K562 (cell line): Measurements from ENCODE around the gene ARHGAP32. TPM values are rescaled to one million over a fixed set of nuclear protein-coding genes. Genes with fewer than 3 reads are reported as not detected.

ENCODE experiments used
- ATAC-seq: fragments of 200-7000 bp; cut with Tn5 transposase; 3 replicates; pipeline ENCODE4 v1.9.1; 2020; ENCODE audit warnings: moderate library complexity
- BruUV-seq: library from RNA; stranded (reverse); fragments of 400-500 nt; replicated peaks from 2 replicates; lab custom pipeline; 2021; lab: Mats Ljungman, UMichigan
- CTCF ChIA-PET: fragments of 300-600 bp; formaldehyde crosslinking; extraction: SDS; loops from one replicate; lab custom pipeline; 2021; ENCODE audit warnings: low intra/inter-chr PET ratio; lab: Yijun Ruan, JAX
- POLR2A ChIA-PET: fragments of 300-600, 350-650 bp; sonication (Branson Sonifier 250); formaldehyde crosslinking; extraction: SDS; loops from one replicate; lab custom pipeline; 2021; ENCODE audit warnings: antibody characterized with exemption, inconsistent platforms; lab: Yijun Ruan, JAX
- DNase-seq, 4 experiments: peaks; one replicate each; pipeline versions ENCODE4 v3.0.0 to v3.0.0-alpha.2; 2011 to 2018; ENCODE audit warnings: low spot score in 3 of 4, mixed read lengths in 3 of 4; ENCODE audit errors: extremely low read depth in 1 of 4
- FAIRE-seq: peaks from 2 replicates; lab custom pipeline; 2011; peaks lifted over from hg19 to GRCh38; lab: Jason Lieb, UNC
- H2AFZ ChIP-seq: 2 replicates; pipeline ENCODE4 v1.6.0; 2011; ENCODE audit warnings: low read depth, low read length, control low read depth, inconsistent platforms
- H3K27ac ChIP-seq: fragments of 200-600 bp; 3 replicates; pipeline ENCODE4 v1.8.0; 2011; ENCODE audit warnings: low read depth, mild to moderate bottlenecking, control low read depth, inconsistent platforms, low read length, moderate library complexity, mixed read lengths; ENCODE audit errors: extremely low read depth
- H3K27me3 ChIP-seq, 2 experiments: fragments of 300-600 bp in 1 of 2; 2 replicates in 1 of 2; 3 replicates in 1 of 2; pipeline versions ENCODE4 v1.6.0 to v1.8.0; 2011; ENCODE audit warnings: inconsistent platforms in 2 of 2, low read length in 2 of 2, mild to moderate bottlenecking in 1 of 2, mixed read lengths in 1 of 2, moderate library complexity in 1 of 2; ENCODE audit not compliant: control insufficient read depth in 2 of 2, insufficient read depth in 2 of 2
- H3K36me3 ChIP-seq: fragments of 300-600 bp; 3 replicates; pipeline ENCODE4 v1.8.0; 2011; ENCODE audit warnings: mild to moderate bottlenecking, low read length, inconsistent platforms; ENCODE audit not compliant: control insufficient read depth, insufficient read depth
- H3K4me1 ChIP-seq, 2 experiments: fragments of 200-600 bp in 1 of 2; replicated peaks in 1 of 2; 2 replicates in 1 of 2; 3 replicates in 1 of 2; pipeline versions ENCODE4 v1.5.1 to v1.8.0; 2011; ENCODE audit warnings: inconsistent platforms in 2 of 2, low read length in 2 of 2, mild to moderate bottlenecking in 1 of 2, mixed read lengths in 1 of 2, moderate library complexity in 1 of 2; ENCODE audit not compliant: control insufficient read depth in 2 of 2, insufficient read depth in 2 of 2
- H3K4me2 ChIP-seq: 2 replicates; pipeline ENCODE4 v1.6.1; 2011; ENCODE audit warnings: low read length, control low read depth, inconsistent platforms, mixed read lengths; ENCODE audit not compliant: insufficient read depth
- H3K4me3 ChIP-seq: fragments of 200-600 bp; sonication (generic), shearing (Covaris generic); 2 replicates; pipeline ENCODE4 v1.5.1; 2016; ENCODE audit warnings: control low read depth, inconsistent platforms
- H3K79me2 ChIP-seq: fragments of 200-600 bp; 3 replicates; pipeline ENCODE4 v1.8.0; 2011; ENCODE audit warnings: low read length, inconsistent platforms; ENCODE audit not compliant: control insufficient read depth, insufficient read depth
- H3K9ac ChIP-seq, 2 experiments: 2 replicates each; pipeline versions ENCODE4 v1.6.0 to v1.6.1; 2011; ENCODE audit warnings: low read depth in 2 of 2, low read length in 2 of 2, control low read depth in 1 of 2, inconsistent platforms in 1 of 2, mild to moderate bottlenecking in 1 of 2, mixed read lengths in 1 of 2; ENCODE audit not compliant: insufficient read depth in 1 of 2
- H3K9me1 ChIP-seq: one replicate; pipeline ENCODE4 v1.6.0; 2011; ENCODE audit warnings: inconsistent platforms, mild to moderate bottlenecking, low read length, moderate library complexity; ENCODE audit not compliant: control insufficient read depth, insufficient read depth
- H3K9me3 ChIP-seq: replicated peaks from 2 replicates; pipeline ENCODE4 v1.5.1; 2011; ENCODE audit warnings: low read depth, low read length, inconsistent platforms; ENCODE audit not compliant: control insufficient read depth, insufficient read depth
- H4K20me1 ChIP-seq: replicated peaks from 2 replicates; pipeline ENCODE4 v1.6.1; 2011; ENCODE audit warnings: low read length, inconsistent platforms, mixed read lengths; ENCODE audit not compliant: control insufficient read depth, insufficient read depth
- ATF6 ChIP-seq: sonication (generic); formaldehyde crosslinking; IDR thresholded peaks from 2 replicates; pipeline ENCODE4 v1.4.0; 2020; ENCODE audit warnings: mild to moderate bottlenecking, missing genetic modification reagents
- ELF4 ChIP-seq: fragments of 450-650 bp; formaldehyde crosslinking; IDR thresholded peaks from 2 replicates; pipeline ENCODE4 v1.4.0; 2022; ENCODE audit warnings: missing genetic modification characterization
- IRF2 ChIP-seq: sonication (generic); formaldehyde crosslinking; IDR thresholded peaks from 2 replicates; pipeline ENCODE4 v1.8.1; 2022; ENCODE audit warnings: mild to moderate bottlenecking, missing genetic modification reagents
- LEF1 ChIP-seq: fragments of 450-650 bp; IDR thresholded peaks from 2 replicates; pipeline ENCODE4 v1.6.1; 2016; ENCODE audit warnings: mild to moderate bottlenecking
- MAFK ChIP-seq: IDR thresholded peaks from 2 replicates; pipeline ENCODE4 v1.6.1; 2011; ENCODE audit warnings: low read length, improper control_type of control experiment
- POLR2H ChIP-seq: IDR thresholded peaks from 2 replicates; pipeline ENCODE4 v1.6.1; 2016; ENCODE audit warnings: missing genetic modification characterization, low read depth, mild to moderate bottlenecking, control low read depth, missing compliant biosample characterization, moderate library complexity
- STAG1 ChIP-seq: sonication (generic); formaldehyde crosslinking; IDR thresholded peaks from 2 replicates; pipeline ENCODE4 v1.5.0; 2020; ENCODE audit warnings: missing genetic modification reagents, borderline replicate concordance
- TBL1XR1 ChIP-seq, 2 experiments: IDR thresholded peaks; 2 replicates each; pipeline ENCODE4 v1.6.1; 2012; ENCODE audit warnings: improper control_type of control experiment in 2 of 2, low read length in 2 of 2, mild to moderate bottlenecking in 1 of 2
- TOE1 ChIP-seq, 2 experiments: fragments of 450-650 bp in 1 of 2; sonication (generic) in 1 of 2; formaldehyde crosslinking in 1 of 2; IDR thresholded peaks; 2 replicates each; pipeline versions ENCODE4 v1.7.1 to v1.8.0; 2016 to 2022; ENCODE audit warnings: borderline replicate concordance in 2 of 2, mild to moderate bottlenecking in 2 of 2, antibody characterized with exemption in 1 of 2, inconsistent platforms in 1 of 2, low read depth in 1 of 2, missing genetic modification reagents in 1 of 2, moderate library complexity in 1 of 2
- ZNF77 ChIP-seq: fragments of 250-450 bp; sonication (Bioruptor Pico); IDR thresholded peaks from 2 replicates; pipeline ENCODE4 v1.5.0; 2020
- in situ Hi-C: fragments of 300-500 bp; cut with MboI; formaldehyde crosslinking; loops from 4 replicates; pipeline ENCODE4 v1.15.0; 2018; ENCODE audit warnings: inconsistent platforms, mixed read lengths
- intact Hi-C: fragments of 100-400 bp; cut with micrococcal nuclease; formaldehyde crosslinking; loops from 2 replicates; pipeline ENCODE4 v1.14.2; 2022
- polyA plus RNA-seq, 8 experiments: library from polyadenylated mRNA; depleted of rRNA in 4 of 8; stranded (reverse) in 5 of 8; unstranded in 3 of 8; fragments of >200 nt; fragmentation: Nextera tagmentation in 2 of 8; fragmentation: Illumina TruSeq in 1 of 8; extraction: Ambion mirVana in 2 of 8; extraction: Trizol in 1 of 8; gene quantifications; 2 replicates each; pipeline versions ENCODE4 v1.2.1 to v1.2.3, GENCODE V29; 2011 to 2014; ENCODE audit warnings: inconsistent platforms in 1 of 8, missing spikeins in 1 of 8
- total RNA-seq, 7 experiments: library from RNA; depleted of rRNA in 6 of 7; stranded (reverse); fragments of >200 nt in 6 of 7; fragmentation: Illumina TruSeq in 2 of 7; extraction: Trizol in 2 of 7; gene quantifications; 2 replicates each; pipeline versions ENCODE4 v1.2.1 to v1.2.3, GENCODE V29; 2011 to 2021; ENCODE audit warnings: low replicate concordance in 1 of 7
- TF ChIP-seq, protein P1 (sequence below), 2 experiments: fragments of 450-650 bp; IDR thresholded peaks; 2 replicates each; pipeline ENCODE4 v1.6.1; 2018; ENCODE audit warnings: mild to moderate bottlenecking in 2 of 2, low read depth in 1 of 2; ENCODE audit not compliant: partially characterized antibody in 2 of 2
- TF ChIP-seq, protein P2 (sequence below), 3 experiments: fragments of 200-800 bp in 1 of 3; sonication (Bioruptor generic) in 1 of 3; sonication (generic) in 1 of 3; formaldehyde crosslinking in 1 of 3; IDR thresholded peaks; 2 replicates each; pipeline versions ENCODE4 v1.6.1 to v1.8.0; 2016 to 2022; ENCODE audit warnings: mild to moderate bottlenecking in 2 of 3, missing compliant biosample characterization in 2 of 3, missing genetic modification characterization in 2 of 3, missing genetic modification reagents in 1 of 3

The ARHGAP32 gene
- total and polyA plus RNA-seq, 9 of the 15 experiments (the other 6 are each of a cell fraction or from before 2014, with no cell fraction given), result 0.18 TPM; not detected in 8

DNA sequence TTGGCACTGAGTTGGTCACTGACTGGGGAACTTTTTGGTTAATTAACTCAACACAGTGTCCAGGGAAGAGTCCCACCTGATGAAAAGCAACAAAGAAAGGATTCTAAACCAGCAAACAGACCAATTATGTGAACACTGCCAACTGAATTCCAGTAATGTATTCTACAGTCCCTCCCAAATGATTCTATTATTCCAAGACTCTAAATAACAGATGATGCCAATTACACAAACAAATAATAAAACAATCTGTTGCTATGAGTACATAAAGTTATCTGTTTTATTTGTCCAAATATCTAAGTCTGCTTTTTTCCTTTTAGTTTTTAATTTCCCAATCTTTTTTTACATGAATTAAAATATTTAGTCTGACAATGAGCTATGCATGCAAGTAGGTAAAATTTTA lies 151.2 kb downstream of the ARHGAP32 start:
- no TSS peak for BruUV-seq
- ChIA-PET POLR2A (no interaction called here), CTCF (no interaction called here)
- Histone ChIP-seq H3K27ac (no peak overlapping the region), H3K36me3 (no peaks in the 10 kb centered on the region), H3K9me3 (no peaks in the 10 kb centered on the region), H2AFZ (no peak overlapping the region), H3K27me3 (no peaks in the 10 kb centered on the region), H3K79me2 (no peaks in the 10 kb centered on the region), H3K4me2 (no peak overlapping the region), H4K20me1 (no peaks in the 10 kb centered on the region), H3K4me3 (no peak overlapping the region)
- DNase-seq, result no peak
- no peak for ATAC-seq
- in situ Hi-C loops, result no loop called here
- FAIRE-seq, result no peak
- no peak for TF ChIP-seq MAFK
- TF ChIP-seq STAG1 (CRISPR knock-in tag), result no peak
- TF ChIP-seq TOE1 (IDR thresholded peaks at IDR 0.05; ENCODE audit: borderline replicate concordance), result no peak
- TF ChIP-seq TOE1 (CRISPR knock-in tag; IDR thresholded peaks at IDR 0.05; ENCODE audit: borderline replicate concordance, low read depth), result no peak
- TF ChIP-seq TBL1XR1 (IDR thresholded peaks at IDR 0.05; ENCODE audit: low read length in 2 of 2), result no peak
- TF ChIP-seq ATF6 (CRISPR knock-in tag), result no peak
- no peak for TF ChIP-seq POLR2H (tag)
- TF ChIP-seq ZNF77 (CRISPR knock-in tag), result no peak
- TF ChIP-seq LEF1, result no peak
- TF ChIP-seq, protein P1, sequence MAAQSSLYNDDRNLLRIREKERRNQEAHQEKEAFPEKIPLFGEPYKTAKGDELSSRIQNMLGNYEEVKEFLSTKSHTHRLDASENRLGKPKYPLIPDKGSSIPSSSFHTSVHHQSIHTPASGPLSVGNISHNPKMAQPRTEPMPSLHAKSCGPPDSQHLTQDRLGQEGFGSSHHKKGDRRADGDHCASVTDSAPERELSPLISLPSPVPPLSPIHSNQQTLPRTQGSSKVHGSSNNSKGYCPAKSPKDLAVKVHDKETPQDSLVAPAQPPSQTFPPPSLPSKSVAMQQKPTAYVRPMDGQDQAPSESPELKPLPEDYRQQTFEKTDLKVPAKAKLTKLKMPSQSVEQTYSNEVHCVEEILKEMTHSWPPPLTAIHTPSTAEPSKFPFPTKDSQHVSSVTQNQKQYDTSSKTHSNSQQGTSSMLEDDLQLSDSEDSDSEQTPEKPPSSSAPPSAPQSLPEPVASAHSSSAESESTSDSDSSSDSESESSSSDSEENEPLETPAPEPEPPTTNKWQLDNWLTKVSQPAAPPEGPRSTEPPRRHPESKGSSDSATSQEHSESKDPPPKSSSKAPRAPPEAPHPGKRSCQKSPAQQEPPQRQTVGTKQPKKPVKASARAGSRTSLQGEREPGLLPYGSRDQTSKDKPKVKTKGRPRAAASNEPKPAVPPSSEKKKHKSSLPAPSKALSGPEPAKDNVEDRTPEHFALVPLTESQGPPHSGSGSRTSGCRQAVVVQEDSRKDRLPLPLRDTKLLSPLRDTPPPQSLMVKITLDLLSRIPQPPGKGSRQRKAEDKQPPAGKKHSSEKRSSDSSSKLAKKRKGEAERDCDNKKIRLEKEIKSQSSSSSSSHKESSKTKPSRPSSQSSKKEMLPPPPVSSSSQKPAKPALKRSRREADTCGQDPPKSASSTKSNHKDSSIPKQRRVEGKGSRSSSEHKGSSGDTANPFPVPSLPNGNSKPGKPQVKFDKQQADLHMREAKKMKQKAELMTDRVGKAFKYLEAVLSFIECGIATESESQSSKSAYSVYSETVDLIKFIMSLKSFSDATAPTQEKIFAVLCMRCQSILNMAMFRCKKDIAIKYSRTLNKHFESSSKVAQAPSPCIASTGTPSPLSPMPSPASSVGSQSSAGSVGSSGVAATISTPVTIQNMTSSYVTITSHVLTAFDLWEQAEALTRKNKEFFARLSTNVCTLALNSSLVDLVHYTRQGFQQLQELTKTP (IDR thresholded peaks at IDR 0.05; ENCODE audit: low read depth in 1 of 2, partially characterized antibody in 2 of 2), result no peak
- TF ChIP-seq, protein P2, sequence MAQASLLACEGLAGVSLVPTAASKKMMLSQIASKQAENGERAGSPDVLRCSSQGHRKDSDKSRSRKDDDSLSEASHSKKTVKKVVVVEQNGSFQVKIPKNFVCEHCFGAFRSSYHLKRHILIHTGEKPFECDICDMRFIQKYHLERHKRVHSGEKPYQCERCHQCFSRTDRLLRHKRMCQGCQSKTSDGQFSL (CRISPR knock-in tag; IDR thresholded peaks at IDR 0.05), result no peak
- TF ChIP-seq, protein P2 (tag; IDR thresholded peaks at IDR 0.05), result no peak
- no peak for TF ChIP-seq ELF4
- no peak for TF ChIP-seq IRF2 (CRISPR knock-in tag)
- TF ChIP-seq, all 486 proteins: peak for 0
- Histone ChIP-seq H3K9ac (no peak overlapping the region), H3K4me1 (no peaks in the 10 kb centered on the region), H3K9me1 (no peaks in the 10 kb centered on the region)
- intact Hi-C loops, result no loop called here
